Cardiac fibroblast (primary cell): ENCODE measurements around the gene EXOG.

Experiments
- DNase-seq, 2 donors: peaks; one replicate each; pipeline versions ENCODE4 v3.0.0 to v3.0.0-alpha.2; 2010; ENCODE audit warnings: low read depth in 2 of 2
- H3K4me3 ChIP-seq, 2 donors: replicated peaks in 1 of 2; 1 replicate in 1 of 2; 2 replicates in 1 of 2; pipeline ENCODE4 v1.5.1; 2011; ENCODE audit warnings: low read depth in 2 of 2, low read length in 2 of 2, mild to moderate bottlenecking in 2 of 2, moderate library complexity in 1 of 2
- CTCF ChIP-seq: IDR thresholded peaks from one replicate; pipeline ENCODE4 v1.5.1; 2011; ENCODE audit warnings: low read depth, mild to moderate bottlenecking, low read length, inconsistent platforms

Gene EXOG

GRCh38 chr3:38542401-38543298, 46.5 kb downstream of the EXOG start:
- no peak for DNase-seq
- TF ChIP-seq CTCF = no peak
- H3K4me3 ChIP-seq = no peak overlapping the region

GRCh38 chr3:38543586-38543985, 47.4 kb downstream of the EXOG start:
- no peak overlapping the region for H3K4me3 ChIP-seq
- TF ChIP-seq CTCF = no peak
- DNase-seq = peak in 1 of 2 donors; percentile 44

- no peak for DNase-seq
- H3K4me3 ChIP-seq = no peak overlapping the region
- no peak for TF ChIP-seq CTCF
These were observed 48.8 kb downstream of the EXOG start for GRCh38 chr3:38544926-38545325.

- DNase-seq = no peak
These were observed 49.4 kb downstream of the EXOG start for GRCh38 chr3:38545550-38545949.

GRCh38 chr3:38545983-38546382, 49.8 kb downstream of the EXOG start:
- DNase-seq = no peak
- H3K4me3 ChIP-seq = no peak overlapping the region
- TF ChIP-seq CTCF = no peak

More at GRCh38 chr3:38545550-38545949, 49.4 kb downstream of the EXOG start:
- TF ChIP-seq CTCF = no peak
- H3K4me3 ChIP-seq = no peak overlapping the region

GRCh38 chr3:38548154-38548931, 52.2 kb downstream of the EXOG start:
- no peak overlapping the region for H3K4me3 ChIP-seq
- no peak for DNase-seq
- no peak for TF ChIP-seq CTCF
